Superior temporal gyrus (tissue), 1 donor: ENCODE measurements around the gene FAAH.

Source experiments
- DNase-seq: peaks from one replicate; pipeline ENCODE4 v3.0.0-alpha.2; 2016; ENCODE audit errors: extremely low spot score

The FAAH gene

DNA sequence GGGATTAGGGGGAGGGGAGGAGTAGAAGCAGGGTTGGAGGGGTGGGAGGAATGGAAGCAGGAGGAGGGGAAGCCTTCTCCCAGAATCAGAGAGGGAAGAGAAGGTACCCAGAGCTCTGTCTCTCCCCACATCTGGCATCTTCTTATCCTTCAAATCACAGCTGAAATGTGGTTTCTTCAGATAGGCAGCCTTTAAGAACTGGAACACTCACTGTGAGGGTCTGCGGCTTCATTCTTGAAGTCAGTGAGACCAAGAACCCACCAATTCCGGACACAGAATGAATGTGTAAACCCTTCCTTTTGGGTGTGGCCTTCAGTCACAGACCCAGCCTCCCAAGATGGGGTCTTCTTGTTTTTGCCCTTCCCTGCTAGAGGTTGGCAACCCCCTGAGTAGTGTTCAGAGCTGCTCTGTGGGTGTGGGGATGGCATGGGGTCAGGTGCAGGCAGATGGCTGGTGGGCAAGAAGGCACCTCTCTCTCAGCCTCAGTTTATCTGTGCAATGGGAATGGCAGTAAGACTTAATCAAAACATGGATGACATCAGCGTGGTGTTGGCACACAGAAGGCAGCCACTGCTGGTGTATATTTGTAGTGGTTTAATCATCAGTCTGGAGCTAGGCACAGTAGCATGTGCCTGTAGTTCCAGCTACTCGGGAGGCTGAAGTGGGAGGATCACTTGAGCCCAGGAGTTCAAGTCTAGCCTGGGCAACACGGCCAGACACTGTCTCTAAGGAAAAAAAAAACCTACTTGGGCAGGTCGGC lies 7.2 kb downstream of the FAAH start:
- peak; percentile 52 for DNase-seq

GRCh38 chr1:46401964-46402626 lies 8.0 kb downstream of the FAAH start:
- peak; percentile 96 for DNase-seq

- DNase-seq: no peak
Observed at GRCh38 chr1:46403916-46404315, 9.8 kb downstream of the FAAH start.

- DNase-seq: no peak
Observed at GRCh38 chr1:46404482-46405196, 10.5 kb downstream of the FAAH start.

DNA sequence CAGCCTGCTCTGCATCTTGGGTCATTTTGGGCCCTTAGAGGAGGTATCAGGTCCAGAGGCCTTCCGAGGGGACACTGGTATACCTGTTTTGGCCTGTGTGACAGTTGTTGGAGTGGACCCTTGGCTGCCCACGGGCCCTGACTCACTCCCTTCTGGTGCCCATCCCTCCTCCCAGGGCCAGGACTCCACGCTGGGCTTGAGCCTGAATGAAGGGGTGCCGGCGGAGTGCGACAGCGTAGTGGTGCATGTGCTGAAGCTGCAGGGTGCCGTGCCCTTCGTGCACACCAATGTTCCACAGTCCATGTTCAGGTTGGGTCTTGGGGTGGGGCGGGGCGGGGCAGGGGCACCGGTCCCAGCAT lies 11.1 kb downstream of the FAAH start:
- no peak for DNase-seq

DNA sequence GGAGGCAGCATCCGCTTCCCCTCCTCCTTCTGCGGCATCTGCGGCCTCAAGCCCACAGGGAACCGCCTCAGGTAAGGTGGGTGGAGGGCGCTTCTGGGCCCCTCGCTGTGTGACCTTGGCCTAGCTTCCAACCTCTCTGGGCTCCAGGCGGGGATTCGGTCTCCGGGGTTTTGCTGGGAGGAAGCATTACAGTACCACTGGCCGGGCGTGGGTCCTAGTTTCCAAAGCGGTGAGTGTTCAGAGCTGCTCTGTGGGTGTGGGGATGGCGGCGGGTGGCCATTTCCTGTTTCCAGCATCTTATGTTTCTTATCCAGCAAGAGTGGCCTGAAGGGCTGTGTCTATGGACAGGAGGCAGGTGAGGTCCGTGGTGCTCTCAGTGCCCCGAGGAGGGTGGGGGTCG lies 11.6 kb downstream of the FAAH start:
- DNase-seq: no peak

- DNase-seq: no peak
Observed at GRCh38 chr1:46406881-46407608, 12.9 kb downstream of the FAAH start.

DNA sequence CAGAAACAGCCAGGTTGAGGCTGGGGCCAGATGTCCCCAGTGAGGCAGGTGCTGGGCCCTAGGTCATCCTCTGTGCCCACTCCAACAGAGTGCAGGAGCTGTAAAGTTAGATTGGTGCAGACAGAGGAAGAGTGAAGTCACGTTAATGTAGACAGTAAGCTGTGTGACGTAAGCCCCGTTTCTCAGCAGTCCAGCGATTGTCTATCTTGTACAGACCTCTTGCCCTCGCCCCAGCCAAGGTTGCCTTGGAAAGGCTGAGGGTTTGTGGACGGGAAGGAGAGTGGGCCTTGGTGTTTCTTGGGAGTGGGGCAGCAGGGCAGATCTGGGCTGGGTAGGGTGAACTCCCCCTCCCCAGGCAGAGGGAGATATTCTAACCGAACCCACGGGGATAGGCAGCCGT lies 13.5 kb downstream of the FAAH start:
- no peak for DNase-seq

GRCh38 chr1:46408356-46409062 lies 14.4 kb downstream of the FAAH start:
- DNase-seq: no peak

- no peak for DNase-seq
Observed at GRCh38 chr1:46409063-46409372, 14.9 kb downstream of the FAAH start.

DNA sequence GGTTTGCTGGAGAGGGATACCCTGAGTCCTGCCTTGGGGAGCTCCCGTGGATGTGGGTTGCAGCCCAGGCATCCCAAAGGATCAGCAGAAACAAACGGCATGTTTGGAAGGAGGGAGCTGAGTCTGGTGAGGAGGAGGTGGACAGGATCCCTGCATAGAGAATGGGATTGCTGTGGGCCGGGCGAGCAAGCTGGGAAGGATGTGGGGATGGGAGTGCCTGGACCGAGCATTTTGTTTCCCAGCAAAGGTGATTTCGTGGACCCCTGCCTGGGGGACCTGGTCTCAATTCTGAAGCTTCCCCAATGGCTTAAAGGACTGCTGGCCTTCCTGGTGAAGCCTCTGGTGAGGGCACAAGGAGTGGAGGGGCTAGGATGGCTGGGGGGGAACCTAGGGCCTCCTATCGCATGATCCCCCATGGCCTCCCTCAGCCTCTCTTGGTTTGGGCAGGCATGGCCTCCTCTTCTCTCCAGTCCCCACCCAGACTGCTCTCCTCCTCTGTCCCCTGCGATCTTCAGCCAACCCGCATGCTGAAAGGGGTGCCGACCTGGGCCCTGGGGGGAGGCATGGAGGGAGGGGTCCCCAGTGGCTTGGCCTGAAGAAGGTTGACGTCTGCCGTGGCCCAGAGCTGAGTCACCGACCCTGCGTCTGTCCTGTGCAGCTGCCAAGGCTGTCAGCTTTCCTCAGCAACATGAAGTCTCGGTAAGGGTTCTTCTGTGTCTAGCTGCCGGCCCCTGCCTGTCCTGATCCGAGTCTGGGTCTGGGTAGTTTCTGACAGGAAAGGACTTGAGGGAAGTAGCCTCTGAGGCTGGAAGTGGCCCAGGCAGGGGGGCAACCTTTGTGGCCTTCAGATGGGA lies 16.3 kb downstream of the FAAH start:
- no peak for DNase-seq

DNA sequence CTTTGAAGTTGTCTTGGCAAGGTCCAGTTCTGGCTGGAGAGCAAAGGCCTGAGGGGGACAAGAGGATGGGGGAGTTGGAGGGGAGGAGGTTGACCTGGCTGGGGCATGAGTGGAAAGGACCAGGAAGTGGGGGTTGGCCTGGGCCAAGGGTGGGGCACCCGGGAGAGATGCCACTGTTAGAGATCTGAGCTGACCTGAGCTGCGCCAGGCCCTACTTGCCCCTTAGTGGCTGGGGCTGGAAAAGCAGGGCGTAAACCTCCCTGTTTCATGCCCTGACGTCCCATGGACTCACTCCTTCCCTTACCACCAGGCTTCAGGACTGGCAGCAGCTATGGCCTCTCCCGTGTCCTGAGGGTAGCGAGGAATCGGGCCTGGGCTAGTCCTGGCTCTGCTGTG lies 16.9 kb downstream of the FAAH start:
- no peak for DNase-seq

- DNase-seq: no peak
Observed at GRCh38 chr1:46411601-46412341, 17.7 kb downstream of the FAAH start.

DNA sequence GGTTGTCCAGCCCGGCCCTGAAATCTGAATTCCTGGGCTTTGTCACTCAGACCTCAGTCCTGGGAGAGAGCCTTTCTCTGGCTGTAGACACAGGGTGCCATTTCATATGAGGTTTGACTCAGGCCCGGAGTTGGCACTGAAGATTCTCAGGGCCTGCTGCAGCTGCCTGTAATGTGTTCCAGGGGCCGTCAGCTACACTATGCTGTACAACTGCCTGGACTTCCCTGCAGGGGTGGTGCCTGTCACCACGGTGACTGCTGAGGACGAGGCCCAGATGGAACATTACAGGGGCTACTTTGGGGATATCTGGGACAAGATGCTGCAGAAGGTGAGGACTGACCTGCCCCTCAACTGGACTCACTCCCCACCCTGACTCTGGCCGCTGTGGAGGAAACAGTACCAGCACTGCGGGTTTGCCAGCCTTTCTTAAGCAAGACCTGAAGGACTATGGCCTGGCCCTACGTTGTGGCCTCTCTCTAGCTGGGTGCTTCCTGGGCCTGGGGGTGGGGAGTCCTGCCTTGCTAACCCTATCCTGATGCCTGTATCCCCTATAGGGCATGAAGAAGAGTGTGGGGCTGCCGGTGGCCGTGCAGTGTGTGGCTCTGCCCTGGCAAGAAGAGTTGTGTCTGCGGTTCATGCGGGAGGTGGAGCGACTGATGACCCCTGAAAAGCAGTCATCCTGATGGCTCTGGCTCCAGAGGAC lies 18.9 kb downstream of the FAAH start:
- DNase-seq: no peak

DNA sequence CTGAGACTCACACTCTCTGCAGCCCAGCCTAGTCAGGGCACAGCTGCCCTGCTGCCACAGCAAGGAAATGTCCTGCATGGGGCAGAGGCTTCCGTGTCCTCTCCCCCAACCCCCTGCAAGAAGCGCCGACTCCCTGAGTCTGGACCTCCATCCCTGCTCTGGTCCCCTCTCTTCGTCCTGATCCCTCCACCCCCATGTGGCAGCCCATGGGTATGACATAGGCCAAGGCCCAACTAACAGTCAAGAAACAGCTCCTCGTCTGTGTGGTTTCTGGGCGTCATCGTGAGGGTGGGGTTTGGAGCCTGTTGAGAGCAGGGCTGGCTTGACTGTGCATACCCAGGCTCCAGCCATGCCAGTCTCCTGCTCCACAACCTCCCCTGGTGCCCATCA lies 19.5 kb downstream of the FAAH start:
- peak; percentile 34 for DNase-seq

- no peak for DNase-seq
Observed at GRCh38 chr1:46415514-46415913, 21.4 kb downstream of the FAAH start.

DNA sequence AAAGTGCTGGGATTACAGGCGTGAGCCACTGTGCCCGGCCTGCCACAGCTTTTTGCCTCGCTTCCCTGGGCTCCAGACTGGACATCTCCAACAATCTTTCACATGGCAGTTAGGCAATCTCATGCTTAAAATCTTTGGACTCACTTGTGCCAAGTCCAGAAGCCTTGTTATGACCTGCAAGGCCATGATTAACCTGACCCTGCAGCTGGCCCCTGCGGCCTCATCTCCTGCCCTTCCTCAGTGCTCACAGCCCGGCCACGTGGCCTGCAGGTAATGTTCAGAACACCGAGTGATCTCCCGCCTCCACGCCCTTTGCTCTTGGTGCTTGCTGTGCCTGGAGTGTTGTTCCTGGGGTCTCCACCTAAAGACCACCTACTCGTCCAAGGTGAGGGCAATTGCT lies 24.9 kb downstream of the FAAH start:
- DNase-seq: no peak

DNA sequence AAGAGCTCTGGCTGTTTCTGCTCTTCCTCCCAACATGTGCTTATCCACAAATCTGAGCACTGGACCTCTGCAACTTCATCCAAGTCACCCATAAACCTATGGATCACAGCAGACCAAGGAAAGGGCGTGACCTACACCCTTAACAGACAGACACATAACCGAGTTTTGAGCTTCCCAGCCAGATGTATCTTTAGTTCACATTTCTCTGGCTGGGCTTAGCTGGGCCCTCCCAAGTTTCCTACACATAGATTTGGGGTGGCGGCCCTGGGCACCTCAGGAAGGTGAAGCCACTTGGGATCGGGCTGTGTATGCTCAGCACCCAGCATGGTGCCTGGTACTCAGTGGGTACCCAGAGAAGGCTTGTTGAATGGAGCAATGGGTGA lies 26.4 kb downstream of the FAAH start:
- no peak for DNase-seq

DNA sequence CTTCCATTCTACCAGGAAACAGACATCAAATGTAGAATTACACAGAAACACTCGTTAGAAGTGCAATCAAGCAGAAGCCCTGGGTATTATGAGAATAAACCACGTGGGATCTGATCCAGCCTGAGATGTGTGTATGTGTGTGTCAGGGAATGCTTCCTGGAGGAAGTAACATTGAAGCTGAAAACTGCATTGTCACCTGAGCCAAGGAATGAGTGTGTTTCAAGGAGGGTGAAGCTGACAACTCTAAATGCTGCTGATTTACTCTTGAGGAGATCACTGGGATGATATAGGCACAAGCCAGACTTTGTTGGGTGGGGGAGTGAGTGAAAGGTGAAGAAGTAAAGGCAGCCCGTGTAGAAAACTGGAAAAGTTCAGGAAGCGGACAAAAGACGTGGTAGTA lies 27.6 kb downstream of the FAAH start:
- DNase-seq: no peak
